Measurements from ENCODE around the gene C6orf120. TPM values are rescaled to one million over a fixed set of nuclear protein-coding genes. Genes with fewer than 3 reads are reported as not detected.
A peak's percentile ranks its signal among the peaks of the same experiment; 100 is the strongest.

The C6orf120 gene
- total and polyA plus RNA-seq, 9 of the 15 experiments (the other 6 are each of a cell fraction or from before 2014, with no cell fraction given): 7.7 to 44.9 (median 34.8) TPM

- TF ChIP-seq SFPQ (IDR thresholded peaks at IDR 0.05; ENCODE audit: low read depth, low read length) (no peak), SAFB2 (IDR thresholded peaks at IDR 0.05; ENCODE audit: borderline replicate concordance, low read depth, low read length, severe bottlenecking) (no peak), CREM (IDR thresholded peaks at IDR 0.05; ENCODE audit: low read depth) (no peak), WHSC1 (IDR thresholded peaks at IDR 0.05; ENCODE audit: low read length) (no peak), U2AF2 (optimal IDR thresholded peaks at IDR 0.05; ENCODE audit: low read depth, low read length) (no peak), PKNOX1 (IDR thresholded peaks at IDR 0.05) (no peak), ZNF165 (CRISPR knock-in tag; IDR thresholded peaks at IDR 0.05; ENCODE audit: borderline replicate concordance) (no peak), BMI1 (IDR thresholded peaks at IDR 0.05; ENCODE audit: low read length) (no peak), ESRRA (IDR thresholded peaks at IDR 0.05; ENCODE audit: borderline replicate concordance, low read depth) (no peak), TCFL5 (CRISPR knock-in tag; conservative IDR thresholded peaks at IDR 0.05) (no peak), ZNF740 (CRISPR knock-in tag; IDR thresholded peaks at IDR 0.05) (0 out of 2 replicates have a peak, but pooled peaks have one; percentile 11), ZNF740 (tag; IDR thresholded peaks at IDR 0.05) (no peak), CHD4 (IDR thresholded peaks at IDR 0.05; ENCODE audit: insufficient read depth, insufficient replicate concordance, low read depth, low read length, poor library complexity, severe bottlenecking) (no peak), DIDO1 (tag; IDR thresholded peaks at IDR 0.05; ENCODE audit: low read depth) (no peak), SMAD4 (CRISPR knock-in tag; conservative IDR thresholded peaks at IDR 0.05) (no peak), NR1H2 (CRISPR knock-in tag; IDR thresholded peaks at IDR 0.05) (no peak), TGIF2 (CRISPR knock-in tag; IDR thresholded peaks at IDR 0.05) (no peak), SMAD2 (IDR thresholded peaks at IDR 0.05; ENCODE audit: low read depth, low read length) (no peak), ZNF3 (CRISPR knock-in tag; IDR thresholded peaks at IDR 0.05) (no peak), STAT5A (IDR thresholded peaks at IDR 0.05; ENCODE audit: borderline replicate concordance, low read length) (no peak), SIX5 (IDR thresholded peaks at IDR 0.05; ENCODE audit: borderline replicate concordance in 1 of 2, insufficient read depth in 1 of 2, low read depth in 1 of 2, low read length in 2 of 2) (no peak), HDAC2 (IDR thresholded peaks at IDR 0.05) (0 out of 2 replicates have a peak, but pooled peaks have one; percentile 20), POLR3G (IDR thresholded peaks at IDR 0.05; ENCODE audit: extremely low read depth, insufficient read length, insufficient replicate concordance) (no peak)
- TF ChIP-seq, protein P1, sequence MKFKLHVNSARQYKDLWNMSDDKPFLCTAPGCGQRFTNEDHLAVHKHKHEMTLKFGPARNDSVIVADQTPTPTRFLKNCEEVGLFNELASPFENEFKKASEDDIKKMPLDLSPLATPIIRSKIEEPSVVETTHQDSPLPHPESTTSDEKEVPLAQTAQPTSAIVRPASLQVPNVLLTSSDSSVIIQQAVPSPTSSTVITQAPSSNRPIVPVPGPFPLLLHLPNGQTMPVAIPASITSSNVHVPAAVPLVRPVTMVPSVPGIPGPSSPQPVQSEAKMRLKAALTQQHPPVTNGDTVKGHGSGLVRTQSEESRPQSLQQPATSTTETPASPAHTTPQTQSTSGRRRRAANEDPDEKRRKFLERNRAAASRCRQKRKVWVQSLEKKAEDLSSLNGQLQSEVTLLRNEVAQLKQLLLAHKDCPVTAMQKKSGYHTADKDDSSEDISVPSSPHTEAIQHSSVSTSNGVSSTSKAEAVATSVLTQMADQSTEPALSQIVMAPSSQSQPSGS (CRISPR knock-in tag; IDR thresholded peaks at IDR 0.05): no peak
Measured at GRCh38 chr6:169752074-169752623, 50.2 kb downstream of the C6orf120 start (continued).

Data from K562 (cell line).